Measurements from ENCODE around the gene E2F8.

DNA sequence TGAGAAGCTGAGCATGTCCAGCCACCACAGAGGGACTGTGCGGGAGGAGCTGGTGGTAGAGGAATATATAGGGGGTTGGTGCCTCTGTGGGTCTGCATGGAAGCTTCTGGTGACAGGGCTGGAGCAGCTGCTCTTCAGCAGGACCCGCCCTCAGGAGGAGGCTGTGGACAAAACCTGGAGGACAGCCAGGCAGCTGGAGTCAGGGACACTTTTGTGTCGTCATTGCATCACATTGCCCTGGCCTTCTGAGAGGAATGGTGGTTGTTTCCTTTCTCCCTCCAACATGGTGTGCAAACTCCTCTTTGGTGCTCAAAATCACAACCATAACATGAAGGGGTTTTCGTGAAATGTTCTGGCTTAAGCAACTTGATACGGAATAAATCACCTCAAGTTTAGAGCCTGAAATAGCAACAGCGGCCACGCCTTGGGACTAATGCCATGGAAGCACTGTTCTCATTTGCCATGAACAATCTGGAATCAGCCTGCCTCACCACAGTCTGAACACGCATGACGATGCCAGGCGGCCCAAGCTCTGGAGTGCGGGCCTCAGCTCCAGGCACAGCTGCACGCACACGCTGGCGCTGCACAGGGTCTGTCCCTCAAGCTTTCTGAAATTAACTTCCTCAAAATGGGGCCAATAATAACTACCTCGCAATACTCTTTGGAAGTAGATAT lies 21.8 kb downstream of the E2F8 start:
- TF ChIP-seq EZH2 (IDR thresholded peaks at IDR 0.05; ENCODE audit: insufficient read depth, low read length) (no peak), CTCF (IDR thresholded peaks at IDR 0.05; ENCODE audit: insufficient read depth, low read depth, low read length) (no peak)
